Fibroblast of mammary gland (primary cell): Measurements from ENCODE around the gene SLC44A5.
"Not testable (repeated sequence)": the region's sequence is repeated elsewhere in the genome, so short reads cannot be mapped to it uniquely, and the experiment has no call there.

Experiments
- DNase-seq: peaks from one replicate; pipeline ENCODE4 v3.0.0-alpha.2; 2010; ENCODE audit warnings: low read depth
- H3K4me3 ChIP-seq: 2 replicates; pipeline ENCODE4 v1.5.1; 2011; ENCODE audit warnings: low read depth, mild to moderate bottlenecking, low read length, moderate library complexity; ENCODE audit not compliant: control insufficient read depth
- CTCF ChIP-seq: conservative IDR thresholded peaks from 2 replicates; pipeline ENCODE4 v1.5.1; 2011; ENCODE audit warnings: low read depth, low read length, inconsistent platforms; ENCODE audit not compliant: control insufficient read depth, insufficient read depth

Gene SLC44A5

GRCh38 chr1:75366595-75366994 is 244.3 kb downstream of the SLC44A5 start:
- no peak for DNase-seq
- no peak overlapping the region for H3K4me3 ChIP-seq
- TF ChIP-seq CTCF = no peak

GRCh38 chr1:75361260-75361659 is 249.7 kb downstream of the SLC44A5 start:
- no peak for DNase-seq
- no peak for TF ChIP-seq CTCF
- no peak overlapping the region for H3K4me3 ChIP-seq

- H3K4me3 ChIP-seq, DNase-seq: not testable (repeated sequence)
Observed at GRCh38 chr1:75354267-75354666, 256.6 kb downstream of the SLC44A5 start.

GRCh38 chr1:75353051-75353450 is 257.9 kb downstream of the SLC44A5 start:
- no peak overlapping the region for H3K4me3 ChIP-seq
- DNase-seq = no peak
- TF ChIP-seq CTCF = no peak

- H3K4me3 ChIP-seq = no peak overlapping the region
- no peak for DNase-seq
- TF ChIP-seq CTCF = no peak
Observed at GRCh38 chr1:75345538-75346292, 265.2 kb downstream of the SLC44A5 start.

- no peak for TF ChIP-seq CTCF
Observed at GRCh38 chr1:75342786-75343185, 268.1 kb downstream of the SLC44A5 start.

GRCh38 chr1:75341537-75341936 is 269.4 kb downstream of the SLC44A5 start:
- no peak overlapping the region for H3K4me3 ChIP-seq
- TF ChIP-seq CTCF = no peak
- DNase-seq = no peak

More at GRCh38 chr1:75342786-75343185, 268.1 kb downstream of the SLC44A5 start:
- no peak overlapping the region for H3K4me3 ChIP-seq
- no peak for DNase-seq
